HEK293 (cell line): Measurements from ENCODE around the gene MDH1B.

Experiments
- ZBTB20 ChIP-seq: fragments of 450-650 bp; formaldehyde crosslinking; IDR thresholded peaks from 2 replicates; pipeline ENCODE4 v1.5.1; 2016; ENCODE audit warnings: missing biosample characterization, missing genetic modification characterization
- ZBTB7A ChIP-seq: fragments of 450-650 bp; formaldehyde crosslinking; IDR thresholded peaks from 2 replicates; pipeline ENCODE4 v1.5.1; 2016; ENCODE audit warnings: low read depth, missing biosample characterization, missing genetic modification characterization
- ZEB2 ChIP-seq: fragments of 450-650 bp; formaldehyde crosslinking; IDR thresholded peaks from 2 replicates; pipeline ENCODE4 v1.5.1; 2016; ENCODE audit warnings: missing biosample characterization, missing genetic modification characterization
- ZNF274 ChIP-seq, 2 experiments: fragments of 200-500 bp in 1 of 2; fragments of 450-650 bp in 1 of 2; sonication (Bioruptor generic) in 1 of 2; formaldehyde crosslinking in 1 of 2; IDR thresholded peaks; 2 replicates each; pipeline versions ENCODE4 v1.5.1 to v1.6.1; 2014 to 2016; ENCODE audit warnings: borderline replicate concordance in 1 of 2, inconsistent platforms in 1 of 2, low read length in 1 of 2, missing biosample characterization in 1 of 2, missing genetic modification characterization in 1 of 2
- ZNF514 ChIP-seq: fragments of 450-650 bp; formaldehyde crosslinking; IDR thresholded peaks from 2 replicates; pipeline ENCODE4 v1.5.1; 2016; ENCODE audit warnings: missing biosample characterization, missing genetic modification characterization
- ZNF707 ChIP-seq: fragments of 450-650 bp; formaldehyde crosslinking; IDR thresholded peaks from 2 replicates; pipeline ENCODE4 v1.5.1; 2016; ENCODE audit warnings: missing biosample characterization, missing genetic modification characterization
- ZNF768 ChIP-seq: fragments of 450-650 bp; formaldehyde crosslinking; IDR thresholded peaks from 2 replicates; pipeline ENCODE4 v1.5.1; 2018; ENCODE audit warnings: missing biosample characterization, mild to moderate bottlenecking, missing genetic modification characterization
- TF ChIP-seq, protein P1 (sequence below): fragments of 450-650 bp; formaldehyde crosslinking; IDR thresholded peaks from 2 replicates; pipeline ENCODE4 v1.5.1; 2016; ENCODE audit warnings: missing biosample characterization, missing genetic modification characterization

DNA sequence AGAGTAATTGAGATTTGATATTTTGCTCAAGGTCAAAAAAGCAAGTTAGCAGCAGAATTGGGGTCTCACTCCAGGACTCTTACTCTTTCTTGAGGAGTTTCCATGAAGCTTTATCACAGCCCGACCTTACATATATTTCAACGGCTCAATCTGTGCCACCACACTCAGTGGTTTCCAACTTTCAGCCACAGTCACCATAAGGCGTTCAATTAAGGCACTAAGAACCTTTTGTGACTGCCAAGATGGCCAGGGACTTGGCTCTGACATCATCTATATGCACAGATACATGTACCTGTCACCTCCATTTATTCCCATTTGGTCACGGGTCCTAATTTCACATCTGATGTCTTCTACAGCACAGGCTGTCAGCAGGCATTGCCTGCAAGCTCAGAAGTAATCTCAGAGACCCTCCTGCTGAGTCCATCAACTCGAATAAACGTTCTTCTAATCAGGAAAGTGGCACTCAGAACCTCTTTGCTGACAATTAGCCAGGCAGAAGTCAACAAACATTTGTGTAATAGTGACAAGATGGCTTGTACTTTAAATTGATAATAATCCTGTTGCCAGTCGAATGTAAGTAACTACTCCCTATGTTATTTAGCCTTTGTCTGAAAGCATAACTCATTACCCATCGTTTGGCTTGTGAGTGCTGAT lies 63.0 kb downstream of the MDH1B start:
- TF ChIP-seq ZBTB20 (tag by site-specific recombination) (no peak), ZNF768 (tag by site-specific recombination) (no peak), ZEB2 (no peak), ZBTB7A (no peak), ZNF707 (no peak), ZNF274 (IDR thresholded peaks at IDR 0.05; ENCODE audit: low read length) (no peak), ZNF274 (tag by site-specific recombination; IDR thresholded peaks at IDR 0.05; ENCODE audit: borderline replicate concordance) (no peak), ZNF514 (tag by site-specific recombination) (no peak)
- TF ChIP-seq, protein P1, sequence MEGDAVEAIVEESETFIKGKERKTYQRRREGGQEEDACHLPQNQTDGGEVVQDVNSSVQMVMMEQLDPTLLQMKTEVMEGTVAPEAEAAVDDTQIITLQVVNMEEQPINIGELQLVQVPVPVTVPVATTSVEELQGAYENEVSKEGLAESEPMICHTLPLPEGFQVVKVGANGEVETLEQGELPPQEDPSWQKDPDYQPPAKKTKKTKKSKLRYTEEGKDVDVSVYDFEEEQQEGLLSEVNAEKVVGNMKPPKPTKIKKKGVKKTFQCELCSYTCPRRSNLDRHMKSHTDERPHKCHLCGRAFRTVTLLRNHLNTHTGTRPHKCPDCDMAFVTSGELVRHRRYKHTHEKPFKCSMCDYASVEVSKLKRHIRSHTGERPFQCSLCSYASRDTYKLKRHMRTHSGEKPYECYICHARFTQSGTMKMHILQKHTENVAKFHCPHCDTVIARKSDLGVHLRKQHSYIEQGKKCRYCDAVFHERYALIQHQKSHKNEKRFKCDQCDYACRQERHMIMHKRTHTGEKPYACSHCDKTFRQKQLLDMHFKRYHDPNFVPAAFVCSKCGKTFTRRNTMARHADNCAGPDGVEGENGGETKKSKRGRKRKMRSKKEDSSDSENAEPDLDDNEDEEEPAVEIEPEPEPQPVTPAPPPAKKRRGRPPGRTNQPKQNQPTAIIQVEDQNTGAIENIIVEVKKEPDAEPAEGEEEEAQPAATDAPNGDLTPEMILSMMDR (tag by site-specific recombination) = no peak
